Activated CD8-positive, alpha-beta memory T cell treated with anti-CD3 and anti-CD28 coated beads for 24 hours (primary cell): ENCODE results near the gene SH3GL2.

Source experiments
- DNase-seq: peaks from one replicate; pipeline ENCODE4 v3.0.0-alpha.2; 2020

The SH3GL2 gene

DNA sequence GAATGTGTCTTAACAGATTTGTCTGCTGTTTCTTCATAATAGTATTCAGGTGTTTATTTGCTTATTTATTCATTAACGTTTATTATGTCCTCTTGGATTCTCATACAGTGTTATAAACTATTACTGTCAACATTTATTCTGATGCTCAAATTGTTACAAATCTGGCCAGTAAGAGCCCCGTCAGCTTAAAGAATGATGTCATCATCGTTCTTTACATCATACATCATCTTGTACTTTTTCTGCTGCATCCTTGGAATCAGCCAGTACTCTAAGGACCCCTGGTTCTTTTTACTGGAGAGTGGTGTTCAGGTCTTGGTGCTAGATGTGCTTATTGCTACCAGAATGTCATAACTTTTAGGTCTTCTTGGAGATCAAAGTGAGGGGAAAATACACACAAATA is 86.6 kb downstream of the SH3GL2 start:
- DNase-seq: no peak

- DNase-seq: no peak
These were observed 90.3 kb downstream of the SH3GL2 start for GRCh38 chr9:17669206-17669605.

DNA sequence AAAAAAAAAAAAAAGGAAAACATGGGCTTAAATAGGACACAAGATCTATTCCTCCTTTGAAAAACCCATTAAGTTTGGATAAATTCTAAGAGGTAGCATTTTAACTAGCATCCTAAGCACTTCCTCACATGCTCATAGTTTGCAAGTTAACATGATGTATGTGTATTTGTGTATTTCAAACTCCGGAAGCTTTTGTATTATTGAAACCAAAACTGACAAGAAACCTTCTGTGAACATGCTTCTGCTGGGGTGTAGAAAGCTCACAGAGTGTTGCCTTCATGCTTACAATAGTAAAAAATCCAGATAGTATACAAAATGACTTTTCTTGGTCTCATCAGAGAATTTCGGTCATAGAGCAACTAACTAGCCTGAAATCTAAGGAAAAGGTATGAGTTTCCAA is 103.8 kb downstream of the SH3GL2 start:
- DNase-seq: no peak

GRCh38 chr9:17688834-17689233 is 110.0 kb downstream of the SH3GL2 start:
- DNase-seq: no peak

DNA sequence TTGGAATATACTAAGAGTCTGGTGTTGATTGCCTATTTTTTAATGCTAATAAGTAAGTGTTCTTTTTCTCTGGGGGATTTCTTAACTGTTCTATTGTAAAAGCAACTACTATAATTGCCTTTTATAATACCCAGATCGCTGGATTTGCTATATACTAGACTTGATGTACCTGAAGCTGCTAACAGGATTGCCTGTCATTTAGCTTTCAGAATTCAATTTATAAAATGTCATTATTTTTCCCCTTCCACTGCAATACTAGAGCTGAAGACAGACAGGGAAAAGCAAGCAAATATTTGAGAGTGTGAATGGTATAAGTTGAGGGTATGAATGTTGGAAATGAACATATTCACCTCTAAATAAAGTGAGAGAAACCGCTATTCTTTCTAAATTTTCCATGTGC is 115.5 kb downstream of the SH3GL2 start:
- no peak for DNase-seq

- no peak for DNase-seq
These were observed 116.6 kb downstream of the SH3GL2 start for GRCh38 chr9:17695482-17695881.

DNA sequence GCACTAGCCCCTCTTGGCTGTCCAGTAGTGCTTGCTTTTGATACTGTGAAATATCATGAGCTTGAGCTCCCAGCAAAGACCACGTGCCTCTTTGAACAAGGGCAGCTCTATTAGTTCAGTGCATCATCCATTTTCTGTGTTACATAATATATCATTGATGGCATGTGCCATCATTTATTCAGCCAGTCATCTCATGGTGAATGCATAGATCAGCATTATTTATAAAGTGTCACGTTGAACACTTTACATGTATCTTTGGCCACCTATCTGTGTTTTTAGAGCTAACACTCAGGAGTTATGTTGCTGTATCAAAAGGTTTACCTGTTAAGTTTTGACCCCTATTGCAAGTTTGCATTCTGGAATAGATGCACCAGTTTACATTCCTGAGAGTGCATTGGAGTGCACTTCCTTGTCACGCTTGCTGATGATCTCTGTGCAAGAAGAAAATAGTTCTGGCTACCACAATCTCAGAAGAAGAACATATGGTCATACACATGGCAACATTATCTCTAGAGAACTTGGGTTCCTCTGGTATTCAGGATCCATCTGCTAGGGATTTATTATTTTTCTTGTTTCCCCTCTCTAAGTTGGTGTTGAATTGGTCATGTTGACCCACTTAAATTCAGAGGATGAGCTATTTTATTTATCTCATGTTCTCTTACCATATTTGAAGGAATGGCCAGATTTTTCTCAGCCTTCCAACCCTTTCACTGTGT is 120.9 kb downstream of the SH3GL2 start:
- no peak for DNase-seq

DNA sequence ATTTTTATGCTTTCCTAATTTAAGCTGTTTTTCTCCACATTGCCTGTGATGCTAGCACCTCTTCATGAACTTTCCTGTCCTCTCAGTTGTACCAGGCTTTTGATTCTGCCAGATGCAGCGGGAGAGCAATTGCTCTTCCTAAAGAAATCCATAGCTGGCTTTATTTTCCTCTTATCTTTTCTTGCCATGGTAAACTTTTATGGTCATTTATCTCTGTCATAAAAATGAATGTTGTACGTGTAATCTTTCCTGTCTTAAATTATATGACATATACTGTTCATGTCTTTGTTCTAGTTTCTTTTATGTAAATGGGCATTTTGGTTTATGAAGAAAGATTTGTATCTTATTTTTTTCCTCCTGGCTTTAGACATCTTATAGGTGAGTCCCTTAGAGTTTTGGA is 127.5 kb downstream of the SH3GL2 start:
- no peak for DNase-seq

GRCh38 chr9:17719053-17719452 is 140.2 kb downstream of the SH3GL2 start:
- no peak for DNase-seq

DNA sequence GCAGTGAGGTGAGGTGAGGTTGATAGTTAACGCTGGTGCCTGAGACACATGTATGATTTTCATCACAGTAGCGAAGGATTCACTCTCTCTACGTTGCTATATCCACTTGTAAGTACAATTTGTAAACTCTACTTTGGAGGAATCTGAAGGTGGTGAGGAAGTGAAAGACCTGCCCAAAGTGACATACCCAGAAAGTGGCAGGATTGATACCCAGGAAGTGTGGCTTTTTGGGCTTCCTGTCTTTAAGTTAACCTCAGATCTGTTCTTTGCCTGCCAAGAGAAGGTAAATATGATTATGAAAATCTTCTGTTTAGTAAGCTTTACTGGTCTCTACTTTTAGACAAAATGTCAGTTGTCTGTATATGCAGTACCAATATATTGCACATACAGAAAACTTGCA is 143.1 kb downstream of the SH3GL2 start:
- DNase-seq: no peak

DNA sequence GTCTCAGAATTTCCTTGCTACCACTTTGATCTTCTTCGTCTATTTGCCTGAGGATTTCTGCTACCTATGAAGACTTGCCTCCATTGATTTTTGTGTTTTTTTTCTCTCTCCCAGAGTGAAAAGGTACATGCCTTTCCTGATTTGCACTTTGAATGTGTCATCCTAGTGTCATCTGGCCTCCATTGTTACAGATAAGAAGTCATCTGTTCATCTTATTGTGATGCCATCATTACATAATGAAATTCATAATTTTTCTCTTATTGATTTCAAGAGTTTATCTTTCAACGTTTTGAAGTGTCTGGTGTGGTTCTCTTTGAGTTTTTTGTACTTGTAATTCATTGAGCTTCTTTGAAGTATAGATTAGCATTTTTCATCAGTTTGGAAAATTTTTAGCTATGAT is 144.8 kb downstream of the SH3GL2 start:
- DNase-seq: no peak

GRCh38 chr9:17725399-17726010 is 146.6 kb downstream of the SH3GL2 start:
- no peak for DNase-seq

DNA sequence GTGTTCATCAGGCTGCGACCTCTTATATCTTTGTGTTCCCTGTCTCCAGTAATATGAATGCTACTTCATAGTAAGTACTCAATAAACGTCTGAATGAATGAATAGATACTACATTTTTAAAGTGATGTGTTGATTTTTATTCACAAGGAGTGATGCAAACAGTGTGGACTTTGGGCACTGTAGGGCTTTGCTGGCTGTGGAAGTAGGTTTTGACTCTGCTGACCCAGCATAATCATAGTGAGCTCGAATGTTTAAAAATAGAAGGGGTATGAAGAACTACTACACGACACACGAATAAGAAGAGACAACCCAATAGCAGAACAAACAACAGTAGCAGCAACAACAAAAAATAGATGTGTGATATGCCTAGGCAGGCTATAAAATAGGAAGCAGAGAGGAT is 147.4 kb downstream of the SH3GL2 start:
- no peak for DNase-seq

DNA sequence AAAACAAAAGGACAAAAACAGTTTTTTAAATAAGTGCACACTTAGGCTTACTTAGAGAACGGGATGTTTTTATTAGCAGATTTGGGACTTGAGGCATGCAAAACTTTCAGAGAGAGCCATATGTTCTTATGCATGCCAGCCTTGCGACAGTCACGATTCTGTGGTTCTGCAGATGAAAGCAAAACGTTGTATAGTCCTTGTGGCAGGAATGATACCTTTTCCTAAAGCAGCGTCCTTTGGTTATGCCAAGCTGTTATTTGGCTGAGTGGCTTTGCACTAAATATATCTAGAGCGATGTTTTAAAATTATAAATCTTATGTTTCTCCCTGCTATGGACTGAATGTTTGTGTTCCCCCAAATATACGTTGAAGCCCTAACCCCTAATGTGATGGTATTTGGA is 152.0 kb downstream of the SH3GL2 start:
- DNase-seq: no peak

GRCh38 chr9:17731308-17731707 is 152.4 kb downstream of the SH3GL2 start:
- DNase-seq: no peak

DNA sequence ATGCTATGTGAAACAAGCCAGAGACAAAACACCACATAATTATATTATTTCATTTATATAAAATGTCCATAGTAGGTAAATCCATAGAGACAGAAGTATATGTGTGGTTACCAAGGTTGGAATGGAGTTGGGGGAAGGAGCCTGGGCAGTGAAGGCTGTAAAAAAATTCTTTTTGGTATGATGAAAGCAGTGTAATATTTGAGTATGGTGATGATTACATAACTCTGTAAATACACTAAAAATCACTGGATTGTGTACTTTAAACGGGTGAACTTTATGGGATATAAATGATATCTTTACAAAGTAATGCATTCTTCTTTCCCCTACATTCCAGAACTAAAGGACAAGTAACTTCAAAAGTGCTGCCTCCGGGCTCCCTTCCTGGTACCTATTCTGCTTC is 155.8 kb downstream of the SH3GL2 start:
- no peak for DNase-seq

- DNase-seq: no peak
These were observed 157.0 kb downstream of the SH3GL2 start for GRCh38 chr9:17735859-17736258.

GRCh38 chr9:17739022-17739421 is 160.2 kb downstream of the SH3GL2 start:
- no peak for DNase-seq

GRCh38 chr9:17739736-17740135 is 160.9 kb downstream of the SH3GL2 start:
- no peak for DNase-seq

DNA sequence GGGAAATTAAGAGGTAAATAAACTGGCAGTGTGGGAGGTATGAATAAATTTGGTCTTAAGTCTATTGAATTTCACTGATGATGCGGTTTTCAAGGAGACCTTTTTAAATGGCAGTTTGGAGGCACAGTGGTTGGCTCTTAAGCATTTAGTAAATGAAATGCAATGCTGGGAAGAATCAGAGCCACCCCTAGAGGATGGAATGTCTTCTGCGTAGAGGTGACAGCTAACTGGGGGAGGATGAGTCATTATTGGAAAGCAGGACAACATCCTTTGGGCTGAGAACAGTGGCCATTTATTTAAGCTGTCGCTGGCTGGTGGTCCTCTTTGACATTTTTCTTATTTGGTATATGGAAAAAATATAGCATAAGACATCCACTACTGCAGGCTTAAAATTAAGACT is 163.2 kb downstream of the SH3GL2 start:
- DNase-seq: no peak

DNA sequence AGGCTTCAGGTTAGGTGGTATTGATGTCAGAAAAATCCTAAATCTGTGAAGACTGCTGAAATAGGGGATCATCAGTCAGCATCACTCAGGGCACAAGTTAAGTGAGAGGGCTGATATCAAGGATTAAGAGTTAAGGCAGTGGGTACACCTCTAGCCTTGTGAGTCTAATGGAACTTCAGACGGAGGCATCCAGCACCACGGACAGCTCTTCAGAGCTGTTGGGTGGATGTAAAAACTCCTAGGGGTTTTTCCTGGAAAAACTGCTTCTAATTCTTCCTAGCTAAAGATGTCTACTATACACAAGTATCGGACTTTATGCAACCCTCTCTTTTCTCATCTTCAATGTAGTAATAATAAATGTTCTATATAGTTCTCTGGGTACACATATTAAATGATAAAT is 165.9 kb downstream of the SH3GL2 start:
- DNase-seq: no peak

DNA sequence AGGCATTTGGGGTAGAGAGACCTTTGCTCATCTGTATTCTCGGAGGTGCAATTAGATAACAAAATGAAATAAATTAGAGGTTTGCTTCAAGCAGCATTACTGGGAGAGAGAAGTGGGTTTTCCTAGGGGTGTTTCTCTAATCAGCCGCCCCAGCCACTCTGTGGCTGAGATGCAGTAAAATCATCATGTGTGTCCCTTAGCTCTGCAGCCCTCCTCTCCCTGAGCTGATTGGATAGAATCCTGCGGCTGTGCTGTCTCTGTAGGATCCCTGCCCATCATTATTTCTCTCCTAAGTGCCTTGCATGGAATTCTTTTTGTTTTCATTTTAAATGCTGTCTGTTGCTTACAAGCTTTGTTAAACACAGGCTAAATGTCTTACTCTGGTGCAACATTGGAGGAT is 171.4 kb downstream of the SH3GL2 start:
- DNase-seq: no peak

- DNase-seq: no peak
These were observed 172.6 kb downstream of the SH3GL2 start for GRCh38 chr9:17751486-17751885.

DNA sequence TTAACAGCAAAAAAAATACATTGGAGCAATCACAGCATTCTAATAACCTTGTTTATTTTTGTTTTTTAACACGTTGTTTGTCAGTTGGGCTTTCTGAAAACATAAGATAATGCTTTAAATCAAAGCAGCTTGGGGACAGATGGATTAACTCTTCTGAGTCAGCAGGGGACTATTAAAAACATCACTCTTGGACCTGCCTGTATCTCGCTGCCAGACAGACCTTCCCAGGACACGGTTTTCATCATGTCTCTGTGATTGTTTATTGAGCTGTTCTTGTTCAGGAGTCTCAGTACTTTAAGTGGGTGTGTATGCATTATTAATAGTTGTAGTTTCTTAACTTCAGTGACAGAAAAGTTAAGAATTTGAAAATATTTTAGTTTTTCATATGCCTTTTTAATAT is 173.2 kb downstream of the SH3GL2 start:
- no peak for DNase-seq

DNA sequence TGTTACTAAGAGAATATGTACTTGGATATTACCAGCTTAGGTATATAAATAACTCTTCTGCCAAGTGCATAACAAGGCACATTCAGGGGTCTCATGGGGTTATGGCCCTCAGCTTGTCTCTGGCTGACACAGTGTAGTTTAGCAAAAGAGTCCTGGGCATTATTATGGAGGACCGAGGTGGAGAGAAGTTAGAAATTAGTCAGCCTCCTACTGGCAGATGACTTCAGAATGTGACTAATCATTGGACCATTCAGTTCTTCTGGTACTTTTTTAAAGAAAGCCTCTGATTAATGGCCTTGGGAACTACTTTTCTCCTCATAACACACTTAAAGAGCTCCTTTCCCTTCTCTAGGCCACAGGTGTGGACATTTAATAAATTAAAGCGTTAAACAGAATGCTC is 178.9 kb downstream of the SH3GL2 start:
- DNase-seq: no peak
